ENCODE measurements around the gene CLTB.
"Not testable (repeated sequence)": the region's sequence is repeated elsewhere in the genome, so short reads cannot be mapped to it uniquely, and the experiment has no call there.

CLTB gene

GRCh38 chr5:176415952-176416924, at the start of gene CLTB:
TSS of gene CLTB (minus strand) at chr5:176416539. CDS start at chr5:176416363, 176 bp downstream.
- no peak for FAIRE-seq

- no peak for FAIRE-seq
Observed at GRCh38 chr5:176463113-176463764, 46.9 kb upstream of the CLTB start.

- FAIRE-seq = no peak
Observed at GRCh38 chr5:176461349-176461748, 45.0 kb upstream of the CLTB start.

- no peak for FAIRE-seq
Observed at GRCh38 chr5:176458904-176459561, 42.7 kb upstream of the CLTB start.

GRCh38 chr5:176454724-176455394, 38.5 kb upstream of the CLTB start:
- no peak for FAIRE-seq

GRCh38 chr5:176450077-176450476, 33.7 kb upstream of the CLTB start:
- FAIRE-seq = no peak

GRCh38 chr5:176447978-176448608, 31.8 kb upstream of the CLTB start, which contains the start of gene FAF2:
TSS of gene FAF2 (plus strand) at chr5:176448385. CDS start at chr5:176448408, 23 bp downstream.
- no peak for FAIRE-seq

- FAIRE-seq = no peak
Observed at GRCh38 chr5:176447591-176447977, 31.2 kb upstream of the CLTB start.

GRCh38 chr5:176446884-176447590, 30.7 kb upstream of the CLTB start:
- no peak for FAIRE-seq

- FAIRE-seq = no peak
Observed at GRCh38 chr5:176446028-176446665, 29.8 kb upstream of the CLTB start.

GRCh38 chr5:176444742-176445141, 28.4 kb upstream of the CLTB start:
- no peak for FAIRE-seq

- FAIRE-seq = not testable (repeated sequence)
Observed at GRCh38 chr5:176442911-176443310, 26.6 kb upstream of the CLTB start.

- no peak for FAIRE-seq
Observed at GRCh38 chr5:176441921-176442323, 25.6 kb upstream of the CLTB start.

- no peak for FAIRE-seq
Observed at GRCh38 chr5:176440927-176441706, 24.8 kb upstream of the CLTB start.

- no peak for FAIRE-seq
Observed at GRCh38 chr5:176438959-176439757, 22.8 kb upstream of the CLTB start.

GRCh38 chr5:176436656-176437055, 20.3 kb upstream of the CLTB start:
- FAIRE-seq = no peak

- no peak for FAIRE-seq
Observed at GRCh38 chr5:176432707-176433106, 16.4 kb upstream of the CLTB start.

GRCh38 chr5:176429972-176430371, 13.6 kb upstream of the CLTB start:
- FAIRE-seq = no peak

GRCh38 chr5:176427971-176428370, 11.6 kb upstream of the CLTB start:
- FAIRE-seq = no peak

All from colon (tissue), 2 donors.